NB4 (cell line): ENCODE data around the gene RAB3IL1.

ENCODE experiments used
- CTCF ChIP-seq: IDR thresholded peaks from one replicate; pipeline ENCODE4 v1.5.1; 2012; ENCODE audit warnings: low read depth, low read length
- MAX ChIP-seq: IDR thresholded peaks from 2 replicates; pipeline ENCODE4 v1.6.1; 2011; ENCODE audit warnings: low read depth, low read length
- MYC ChIP-seq: IDR thresholded peaks from 2 replicates; pipeline ENCODE4 v1.6.1; 2011; ENCODE audit warnings: low read depth, low read length
- POLR2A ChIP-seq: IDR thresholded peaks from 2 replicates; pipeline ENCODE4 v1.6.1; 2011; ENCODE audit warnings: mild to moderate bottlenecking; ENCODE audit not compliant: insufficient read length; ENCODE audit errors: extremely low read depth

GRCh38 chr11:61935861-61936260, 18.5 kb upstream of the RAB3IL1 start:
- TF ChIP-seq CTCF (no peak), POLR2A (no peak), MAX (no peak), MYC (no peak)
